ENCODE measurements around the gene NFU1.
"Not testable (repeated sequence)": the region's sequence is repeated elsewhere in the genome, so short reads cannot be mapped to it uniquely, and the experiment has no call there.

Gene NFU1

GRCh38 chr2:69386360-69386759 lies 50.9 kb downstream of the NFU1 start:
- no peak for DNase-seq

DNA sequence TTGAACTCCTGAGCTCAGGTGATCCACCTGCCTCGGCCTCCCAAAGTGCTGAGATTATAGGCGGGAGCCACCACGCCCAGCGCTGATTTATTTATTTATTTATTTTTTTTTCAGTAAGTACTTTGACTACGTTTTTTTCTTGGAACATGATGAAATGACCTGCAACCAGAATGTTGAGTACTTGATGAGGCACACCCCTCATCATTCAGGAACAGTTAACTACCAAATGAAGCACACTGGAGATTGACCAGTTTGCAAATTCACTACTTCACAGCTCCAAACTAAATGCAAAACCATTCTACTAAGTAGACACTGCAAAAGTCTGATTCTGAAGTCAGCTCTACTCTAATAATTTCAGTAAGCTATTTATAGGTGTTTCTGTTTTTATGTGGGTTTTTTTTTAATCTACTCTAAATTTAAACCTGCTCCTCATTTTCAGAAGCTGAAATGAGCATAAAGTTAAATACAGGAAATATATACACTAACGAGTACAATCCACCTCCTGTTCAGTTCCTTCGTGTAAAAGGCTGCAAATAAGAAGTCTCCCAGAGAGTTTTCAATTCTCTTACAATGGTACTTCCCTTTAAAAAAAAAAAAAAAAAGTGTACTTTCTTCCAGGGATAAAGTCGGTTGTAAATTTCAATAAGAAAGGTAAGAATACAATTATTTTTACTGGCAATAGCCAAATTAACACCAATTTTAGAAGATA lies 51.6 kb downstream of the NFU1 start:
- peak in 1 of 2 experiments; percentile 24 for DNase-seq

GRCh38 chr2:69384618-69385081 lies 52.6 kb downstream of the NFU1 start:
- no peak for DNase-seq

DNA sequence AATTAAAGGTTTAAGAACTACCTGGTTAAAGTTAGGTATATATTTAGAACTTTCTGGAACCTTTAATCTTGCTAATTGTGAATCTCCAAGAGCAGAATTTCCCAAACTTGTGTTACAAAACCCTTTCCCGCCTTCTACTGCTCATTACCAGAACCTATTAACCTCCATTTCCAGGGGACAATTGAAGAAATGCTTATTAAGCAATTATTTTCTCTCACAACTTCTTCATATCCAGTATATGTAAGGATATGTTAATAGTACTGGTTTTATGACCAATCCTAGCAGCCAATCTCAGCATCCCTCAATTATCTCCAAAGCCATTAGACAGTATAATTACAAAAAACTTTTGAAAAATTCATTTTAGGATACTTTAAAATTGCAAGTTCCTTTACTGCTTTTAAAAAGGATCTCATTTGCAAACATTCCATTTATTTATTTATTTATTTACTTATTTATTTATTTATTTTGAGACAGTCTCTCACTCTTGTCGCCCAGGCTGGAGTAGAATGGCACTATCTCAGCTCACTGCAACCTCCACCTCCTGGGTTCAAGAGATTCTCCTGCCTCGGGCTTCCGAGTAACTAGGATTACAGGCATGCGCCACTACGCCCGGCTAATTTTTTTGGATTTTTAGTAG lies 53.9 kb downstream of the NFU1 start:
- DNase-seq = no peak

- no peak for DNase-seq
These were observed 54.7 kb downstream of the NFU1 start for GRCh38 chr2:69382547-69382946.

DNA sequence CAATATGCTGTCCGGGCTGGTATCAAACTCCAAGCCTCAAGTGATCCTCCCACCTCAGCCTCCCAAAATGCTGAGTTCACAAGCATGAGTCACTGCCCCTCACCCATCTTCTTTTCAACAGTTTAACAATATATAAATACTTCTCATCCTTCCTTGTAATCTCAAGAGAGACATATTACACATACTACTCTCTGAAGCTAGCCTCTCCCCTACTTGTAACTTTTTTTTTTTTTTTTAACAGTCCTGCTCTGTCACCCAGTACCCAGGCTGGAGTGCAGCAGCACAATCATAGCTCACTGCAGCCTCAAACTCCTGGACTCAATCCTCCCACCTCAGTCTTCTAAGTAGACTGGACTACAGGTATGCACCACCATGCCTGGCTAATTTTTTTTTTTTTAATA lies 55.9 kb downstream of the NFU1 start:
- no peak for DNase-seq

- DNase-seq = no peak
These were observed 56.9 kb downstream of the NFU1 start for GRCh38 chr2:69380072-69380917.

DNA sequence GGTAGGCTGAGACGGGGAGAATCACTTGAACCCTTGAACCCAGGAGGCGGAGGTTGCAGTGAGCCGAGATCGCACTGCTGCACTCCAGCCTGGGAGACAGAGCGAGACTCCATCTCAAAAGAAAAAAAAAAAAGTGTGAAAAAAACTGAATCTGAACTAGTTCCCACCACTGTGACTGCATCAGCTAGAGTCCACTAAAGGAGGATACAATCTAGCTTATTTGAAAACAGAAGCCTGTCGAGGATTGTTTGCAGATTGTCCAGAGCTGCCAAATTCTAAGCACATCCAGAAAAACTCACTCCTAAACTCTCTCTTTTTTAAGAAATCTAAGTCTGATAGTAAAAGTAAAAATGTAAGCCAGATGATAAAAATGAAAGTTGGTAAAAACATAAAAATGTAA lies 60.8 kb downstream of the NFU1 start:
- DNase-seq = no peak

DNA sequence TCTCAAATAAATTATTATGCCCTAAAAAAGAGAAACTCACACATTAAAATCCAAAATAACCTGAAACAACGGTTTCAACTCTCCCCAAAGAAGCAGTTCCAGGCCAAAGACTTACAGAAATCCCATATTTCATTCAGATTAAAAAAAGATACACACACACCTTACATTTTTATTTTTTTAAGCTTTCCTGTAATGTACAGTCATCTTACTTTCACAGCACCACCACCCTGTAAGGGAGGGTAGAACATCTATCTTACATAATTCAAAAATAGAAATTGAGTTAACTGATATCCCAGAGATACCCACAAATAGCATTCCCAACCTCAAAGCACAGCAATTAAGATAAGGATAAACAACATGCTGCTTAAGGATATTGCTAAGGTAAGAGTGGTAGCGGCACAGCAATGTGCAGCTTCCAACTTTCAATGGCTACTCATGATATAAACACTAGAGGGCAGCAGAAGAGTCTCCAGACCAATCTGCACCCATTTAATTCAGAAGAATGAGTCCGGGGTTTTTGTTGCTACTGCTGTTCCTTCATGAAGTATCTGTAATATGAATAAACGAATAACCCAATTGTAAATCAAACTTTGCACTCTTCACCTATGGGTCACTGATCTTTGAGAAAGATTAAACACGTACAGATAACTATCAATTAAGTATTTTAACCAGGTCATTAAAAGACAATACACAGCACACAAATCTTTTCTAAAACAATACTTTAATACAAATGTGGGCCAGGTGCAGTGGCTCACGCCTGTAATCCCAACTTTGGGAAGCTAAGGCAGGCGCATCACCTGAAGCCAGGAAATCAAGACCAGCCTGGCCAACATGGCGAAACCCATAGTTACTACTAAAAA lies 61.5 kb downstream of the NFU1 start:
- peak; percentile 56 to 81 for DNase-seq

DNA sequence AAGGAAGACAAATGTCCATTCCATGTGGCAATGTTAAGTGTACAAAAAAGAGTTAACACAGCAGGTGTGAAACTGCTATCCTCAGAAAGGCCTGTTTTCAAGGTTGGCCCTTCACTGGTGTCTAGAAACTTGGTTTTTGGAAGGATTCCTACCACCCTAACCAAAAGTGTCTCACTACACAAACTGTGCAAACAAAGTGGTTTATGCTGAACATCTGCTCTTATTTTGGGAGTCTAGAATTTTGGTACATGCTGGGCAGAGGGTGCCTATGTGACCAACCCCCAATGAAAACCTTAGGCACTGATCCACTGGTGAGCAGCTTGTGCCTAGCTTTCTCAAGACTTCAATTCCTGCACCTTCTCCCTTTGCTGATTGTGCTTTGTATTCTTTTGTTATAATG lies 64.5 kb downstream of the NFU1 start:
- no peak for DNase-seq

- no peak for DNase-seq
These were observed 67.4 kb downstream of the NFU1 start for GRCh38 chr2:69369802-69370201.

GRCh38 chr2:69368588-69368987 lies 68.6 kb downstream of the NFU1 start:
- DNase-seq = no peak

- no peak for DNase-seq
These were observed 77.9 kb downstream of the NFU1 start for GRCh38 chr2:69359371-69359770.

GRCh38 chr2:69358914-69359313 lies 78.3 kb downstream of the NFU1 start:
- no peak for DNase-seq

GRCh38 chr2:69356471-69356870 lies 80.8 kb downstream of the NFU1 start:
- no peak for DNase-seq

DNA sequence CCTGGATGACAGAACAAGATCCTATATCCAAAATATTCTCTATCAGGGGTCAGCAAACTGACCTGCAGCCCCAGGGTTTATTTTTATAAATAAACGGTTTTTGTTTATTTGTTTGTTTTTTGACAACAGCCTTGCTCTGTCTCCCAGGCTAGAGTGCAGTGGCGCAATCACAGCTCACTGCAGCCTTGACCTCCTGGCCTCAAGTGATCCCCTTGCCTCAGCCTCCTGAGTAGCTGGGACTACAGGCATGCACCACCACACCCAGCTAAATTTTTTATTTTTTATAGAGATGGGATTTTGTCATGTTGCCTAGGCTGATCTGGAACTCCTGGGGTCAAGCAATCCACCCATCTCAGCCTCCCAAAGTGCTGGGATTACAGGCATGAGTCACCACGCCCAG lies 82.3 kb downstream of the NFU1 start:
- DNase-seq = not testable (repeated sequence)

GRCh38 chr2:69353360-69353759 lies 83.9 kb downstream of the NFU1 start:
- no peak for DNase-seq

GRCh38 chr2:69348781-69349180 lies 88.5 kb downstream of the NFU1 start:
- no peak for DNase-seq

Measured in Kasumi-1 (cell line).